Vagina (tissue), 2 donors: ENCODE results near the gene DAGLB.

Experiments
- POLR2A ChIP-seq, 2 donors: fragments of 450-650 bp; IDR thresholded peaks; one replicate each; pipeline ENCODE4 v1.6.1; 2017; ENCODE audit warnings: antibody characterized with exemption in 2 of 2, mild to moderate bottlenecking in 2 of 2, moderate library complexity in 2 of 2
- POLR2AphosphoS5 ChIP-seq, 2 donors: sonication (generic); formaldehyde crosslinking; IDR thresholded peaks; one replicate each; pipeline ENCODE4 v1.9.0; 2017; ENCODE audit warnings: antibody characterized with exemption in 2 of 2, mild to moderate bottlenecking in 2 of 2, low read depth in 1 of 2; ENCODE audit not compliant: insufficient read depth in 1 of 2
- TF ChIP-seq, protein P1 (sequence below), 3 experiments: fragments of 450-650 bp in 2 of 3; fragments of 200-600 bp in 1 of 3; sonication (generic) in 1 of 3; IDR thresholded peaks; one replicate each; pipeline ENCODE4 v1.5.1; 2017 to 2019; ENCODE audit warnings: antibody characterized with exemption in 3 of 3, mild to moderate bottlenecking in 2 of 3, moderate library complexity in 2 of 3

DNA sequence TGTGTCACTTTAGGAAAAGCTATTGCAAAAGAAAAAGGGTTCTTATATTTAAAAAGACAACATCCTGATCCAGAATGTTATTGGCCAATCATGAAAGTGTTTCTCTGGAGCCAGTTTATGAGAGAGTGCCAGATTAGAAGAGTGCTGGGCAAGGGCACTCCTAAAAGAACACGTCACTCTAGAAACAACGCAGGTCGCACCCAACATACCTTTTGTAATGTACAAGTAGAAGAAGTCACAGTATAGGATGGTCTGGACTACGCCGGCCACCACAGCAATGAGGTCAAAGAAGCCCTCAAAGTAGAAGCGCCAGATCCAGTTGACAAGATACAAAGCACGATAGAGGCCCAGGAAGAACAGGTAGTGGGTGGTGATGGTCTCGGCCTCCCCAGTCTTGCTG is 18.1 kb upstream of the DAGLB start:
- TF ChIP-seq, protein P1, sequence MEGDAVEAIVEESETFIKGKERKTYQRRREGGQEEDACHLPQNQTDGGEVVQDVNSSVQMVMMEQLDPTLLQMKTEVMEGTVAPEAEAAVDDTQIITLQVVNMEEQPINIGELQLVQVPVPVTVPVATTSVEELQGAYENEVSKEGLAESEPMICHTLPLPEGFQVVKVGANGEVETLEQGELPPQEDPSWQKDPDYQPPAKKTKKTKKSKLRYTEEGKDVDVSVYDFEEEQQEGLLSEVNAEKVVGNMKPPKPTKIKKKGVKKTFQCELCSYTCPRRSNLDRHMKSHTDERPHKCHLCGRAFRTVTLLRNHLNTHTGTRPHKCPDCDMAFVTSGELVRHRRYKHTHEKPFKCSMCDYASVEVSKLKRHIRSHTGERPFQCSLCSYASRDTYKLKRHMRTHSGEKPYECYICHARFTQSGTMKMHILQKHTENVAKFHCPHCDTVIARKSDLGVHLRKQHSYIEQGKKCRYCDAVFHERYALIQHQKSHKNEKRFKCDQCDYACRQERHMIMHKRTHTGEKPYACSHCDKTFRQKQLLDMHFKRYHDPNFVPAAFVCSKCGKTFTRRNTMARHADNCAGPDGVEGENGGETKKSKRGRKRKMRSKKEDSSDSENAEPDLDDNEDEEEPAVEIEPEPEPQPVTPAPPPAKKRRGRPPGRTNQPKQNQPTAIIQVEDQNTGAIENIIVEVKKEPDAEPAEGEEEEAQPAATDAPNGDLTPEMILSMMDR (IDR thresholded peaks at IDR 0.05), result no peak
- TF ChIP-seq POLR2A (IDR thresholded peaks at IDR 0.05) (no peak), POLR2AphosphoS5 (IDR thresholded peaks at IDR 0.05; ENCODE audit: insufficient read depth in 1 of 2, low read depth in 1 of 2) (no peak)
